Body of pancreas (tissue), 4 donors: Measurements from ENCODE around the gene PPARA. TPM values are rescaled to one million over a fixed set of nuclear protein-coding genes. Genes with fewer than 3 reads are reported as not detected.

ENCODE experiments used
- ATAC-seq: fragments of 150-250 bp; one replicate; pipeline ENCODE4 v1.9.1; 2016
- DNase-seq, 4 donors: peaks; one replicate each; pipeline ENCODE4 v3.0.0-alpha.2; 2019
- H3K27ac ChIP-seq, 4 donors: fragments of 200-600 bp; sonication (generic); 1 replicate in 3 of 4; 2 replicates in 1 of 4; pipeline versions ENCODE4 v1.5.1 to v1.6.1; 2016 to 2019; ENCODE audit warnings: mild to moderate bottlenecking in 1 of 4, mixed read lengths in 1 of 4, moderate library complexity in 1 of 4
- H3K27me3 ChIP-seq, 2 donors: fragments of 200-600 bp; sonication (generic); one replicate each; pipeline ENCODE4 v1.6.0; 2016; ENCODE audit warnings: mild to moderate bottlenecking in 1 of 2
- H3K36me3 ChIP-seq, 2 donors: fragments of 200-600 bp; sonication (generic); replicated peaks in 1 of 2; 2 replicates each; pipeline ENCODE4 v1.5.1; 2016; ENCODE audit warnings: low read depth in 2 of 2; ENCODE audit not compliant: insufficient read depth in 1 of 2
- H3K4me1 ChIP-seq: fragments of 200-600 bp; sonication (generic); one replicate; pipeline ENCODE4 v1.6.0; 2016
- H3K4me3 ChIP-seq, 2 donors: fragments of 200-600 bp; sonication (generic); 1 replicate in 1 of 2; 2 replicates in 1 of 2; pipeline ENCODE4 v1.5.1; 2016 to 2019
- H3K9me3 ChIP-seq, 3 donors: fragments of 200-600 bp; sonication (generic); 1 replicate in 2 of 3; 2 replicates in 1 of 3; pipeline ENCODE4 v1.5.1; 2016
- POLR2A ChIP-seq, 3 donors: fragments of 450-650 bp; IDR thresholded peaks; one replicate each; pipeline ENCODE4 v1.6.1; 2016; ENCODE audit warnings: antibody characterized with exemption in 3 of 3, mild to moderate bottlenecking in 2 of 3
- WGBS, 2 donors: methylation state at CpG; one replicate each; pipeline ENCODE4 v1.1.5; 2017; 5-methylcytosine and 5-hydroxymethylcytosine counted together
- intact Hi-C: fragments of 100-400 bp; cut with DNase I; formaldehyde crosslinking; loops from one replicate; pipeline ENCODE4 v1.15.1; 2023
- total RNA-seq, 2 donors: library from RNA; depleted of rRNA; stranded (reverse); fragments of >200 nt; gene quantifications; one replicate each; pipeline ENCODE4 v1.1.0, GENCODE V29; 2016
- TF ChIP-seq, protein P1 (sequence below), 7 experiments: fragments of 450-650 bp in 4 of 7; fragments of 200-600 bp in 3 of 7; sonication (generic) in 3 of 7; IDR thresholded peaks; one replicate each; pipeline ENCODE4 v1.5.1; 2016 to 2019; ENCODE audit warnings: antibody characterized with exemption in 7 of 7

Gene PPARA
- total RNA-seq, 2 donors from 2014 or later, result 15.8 to 19.8 TPM

DNA sequence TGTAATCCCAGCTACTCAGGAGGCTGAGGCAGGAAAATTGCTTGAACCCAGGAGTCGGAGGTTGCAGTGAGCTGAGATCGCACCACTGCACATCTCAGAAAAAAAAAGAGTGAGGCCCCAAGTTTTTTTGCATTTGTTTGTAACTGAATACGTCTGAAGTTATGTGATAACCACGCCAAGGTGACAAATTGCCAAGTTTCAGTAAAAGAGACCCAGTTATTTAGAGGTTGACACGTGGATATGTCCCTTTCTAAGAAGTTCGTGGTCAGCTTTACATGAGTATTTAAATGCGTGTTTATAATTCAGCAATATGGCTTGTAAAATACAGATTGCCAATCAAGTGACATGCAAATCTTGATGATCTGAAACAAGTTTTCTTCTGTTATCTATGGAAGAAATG, 8.0 kb downstream of the PPARA start:
- no peak for ATAC-seq
- intact Hi-C loops, result loop anchor here (10.0 kb wide), 1 partner anchor 87 kb away; no protein-coding TSS in a partner anchor
- no peak overlapping the region for H3K27ac ChIP-seq
- WGBS, 2 donors, result 72 to 75% methylated on average over 7 of the region's 7 CpGs
- H3K9me3 ChIP-seq, result no peaks in the 10 kb centered on the region
- no peak overlapping the region for H3K4me3 ChIP-seq
- no peaks in the 10 kb centered on the region for H3K27me3 ChIP-seq
- H3K4me1 ChIP-seq, result peaks cover 43% of the 10 kb centered on the region
- no peaks in the 10 kb centered on the region for H3K36me3 ChIP-seq
- no peak for DNase-seq
- TF ChIP-seq, protein P1, sequence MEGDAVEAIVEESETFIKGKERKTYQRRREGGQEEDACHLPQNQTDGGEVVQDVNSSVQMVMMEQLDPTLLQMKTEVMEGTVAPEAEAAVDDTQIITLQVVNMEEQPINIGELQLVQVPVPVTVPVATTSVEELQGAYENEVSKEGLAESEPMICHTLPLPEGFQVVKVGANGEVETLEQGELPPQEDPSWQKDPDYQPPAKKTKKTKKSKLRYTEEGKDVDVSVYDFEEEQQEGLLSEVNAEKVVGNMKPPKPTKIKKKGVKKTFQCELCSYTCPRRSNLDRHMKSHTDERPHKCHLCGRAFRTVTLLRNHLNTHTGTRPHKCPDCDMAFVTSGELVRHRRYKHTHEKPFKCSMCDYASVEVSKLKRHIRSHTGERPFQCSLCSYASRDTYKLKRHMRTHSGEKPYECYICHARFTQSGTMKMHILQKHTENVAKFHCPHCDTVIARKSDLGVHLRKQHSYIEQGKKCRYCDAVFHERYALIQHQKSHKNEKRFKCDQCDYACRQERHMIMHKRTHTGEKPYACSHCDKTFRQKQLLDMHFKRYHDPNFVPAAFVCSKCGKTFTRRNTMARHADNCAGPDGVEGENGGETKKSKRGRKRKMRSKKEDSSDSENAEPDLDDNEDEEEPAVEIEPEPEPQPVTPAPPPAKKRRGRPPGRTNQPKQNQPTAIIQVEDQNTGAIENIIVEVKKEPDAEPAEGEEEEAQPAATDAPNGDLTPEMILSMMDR (IDR thresholded peaks at IDR 0.05), result no peak
- TF ChIP-seq POLR2A (IDR thresholded peaks at IDR 0.05), result no peak

DNA sequence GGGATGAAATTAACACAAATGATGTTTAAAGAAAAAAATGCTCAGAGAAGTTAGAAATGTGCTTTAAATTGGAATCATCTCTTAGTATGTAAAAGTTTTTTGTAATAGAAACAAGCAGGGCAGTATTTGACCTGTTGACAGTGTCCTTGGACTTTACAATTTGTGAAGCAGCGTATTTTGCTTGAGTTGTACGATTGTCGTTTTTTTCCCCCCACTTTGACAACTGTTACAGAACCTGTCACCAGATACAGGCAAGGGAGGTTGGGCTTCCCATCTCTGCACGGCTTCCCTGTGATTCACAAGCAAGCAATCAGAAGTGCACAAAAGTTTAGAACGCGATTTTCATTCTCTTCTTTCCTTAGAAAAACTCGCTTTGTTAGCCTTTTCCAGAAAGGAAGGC, 8.9 kb downstream of the PPARA start:
- H3K36me3 ChIP-seq, result no peaks in the 10 kb centered on the region
- intact Hi-C loops, result loop anchor here (10.0 kb wide), 1 partner anchor 86 kb away; no protein-coding TSS in a partner anchor
- WGBS, 2 donors, result 59 to 64% methylated on average over 7 of the region's 7 CpGs
- H3K4me1 ChIP-seq, result peaks cover 37% of the 10 kb centered on the region
- no peak overlapping the region for H3K27ac ChIP-seq
- no peak overlapping the region for H3K4me3 ChIP-seq
- no peak for DNase-seq
- H3K27me3 ChIP-seq, result no peaks in the 10 kb centered on the region
- H3K9me3 ChIP-seq, result no peaks in the 10 kb centered on the region
- no peak for TF ChIP-seq POLR2A (IDR thresholded peaks at IDR 0.05)
- TF ChIP-seq, protein P1 (IDR thresholded peaks at IDR 0.05), result no peak
- no peak for ATAC-seq

DNA sequence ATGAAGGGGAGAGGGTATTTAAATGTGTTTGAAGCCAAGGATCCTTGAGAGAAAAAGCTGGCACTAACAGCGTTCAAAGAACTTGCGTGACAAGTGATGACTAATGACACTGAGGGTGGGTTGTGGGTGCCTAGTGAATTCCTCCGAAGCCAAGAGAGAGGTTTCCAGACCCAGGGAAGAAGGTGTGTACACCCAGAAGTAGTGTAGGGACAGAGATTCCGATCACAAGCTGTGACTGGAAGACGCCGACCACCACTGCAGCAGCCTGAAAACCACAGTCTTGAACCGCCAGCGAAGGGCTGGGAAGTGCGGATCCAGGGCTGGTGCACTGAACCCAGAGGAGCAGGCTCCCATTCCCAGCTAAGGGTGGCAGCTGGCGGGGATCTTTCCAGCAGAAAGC, 9.5 kb downstream of the PPARA start:
- Histone ChIP-seq H3K36me3 (no peaks in the 10 kb centered on the region), H3K27me3 (no peaks in the 10 kb centered on the region), H3K4me3 (no peak overlapping the region), H3K27ac (no peak overlapping the region), H3K9me3 (no peaks in the 10 kb centered on the region), H3K4me1 (peaks cover 36% of the 10 kb centered on the region)
- 87 to 88% methylated on average over 10 of the region's 10 CpGs for WGBS, 2 donors
- TF ChIP-seq, protein P1 (IDR thresholded peaks at IDR 0.05), result no peak
- TF ChIP-seq POLR2A (IDR thresholded peaks at IDR 0.05), result no peak
- ATAC-seq, result no peak
- intact Hi-C loops, result loop anchor here (10.0 kb wide), 1 partner anchor 85 kb away; no protein-coding TSS in a partner anchor
- no peak for DNase-seq

DNA sequence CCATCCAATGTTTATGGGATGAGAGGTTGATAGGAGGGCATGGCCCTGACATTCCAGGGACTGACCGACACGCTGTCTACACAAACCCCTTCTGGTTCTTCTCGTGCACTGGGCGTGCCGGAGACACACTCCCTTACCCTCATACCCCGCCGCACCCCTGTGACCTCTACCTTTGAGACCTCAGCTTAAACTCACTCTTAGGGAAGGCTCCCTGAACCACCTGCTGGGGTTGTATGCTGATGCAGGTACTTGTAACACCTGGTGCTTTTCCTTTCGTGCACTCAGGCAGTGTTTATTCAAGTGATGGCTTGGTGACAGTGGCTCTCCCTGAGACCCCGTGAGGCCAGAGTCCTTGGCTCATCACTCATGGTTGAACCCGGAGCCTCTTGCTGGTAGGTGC, 12.0 kb downstream of the PPARA start:
- DNase-seq, result peak in 2 of 4 donors; percentile 45 to 64
- ATAC-seq, result peak; percentile 77

More for the DNA sequence above, 12.0 kb downstream of the PPARA start:
- no peaks in the 10 kb centered on the region for H3K27me3 ChIP-seq
- TF ChIP-seq, protein P1 (IDR thresholded peaks at IDR 0.05), result no peak
- TF ChIP-seq POLR2A (IDR thresholded peaks at IDR 0.05), result no peak
- H3K4me3 ChIP-seq, result no peak overlapping the region
- H3K9me3 ChIP-seq, result no peaks in the 10 kb centered on the region
- intact Hi-C loops, result no loop called here
- no peaks in the 10 kb centered on the region for H3K36me3 ChIP-seq
- WGBS, 2 donors, result 28 to 41% methylated on average over 6 to 10 of the region's 10 CpGs
- H3K4me1 ChIP-seq, result peaks cover 18% of the 10 kb centered on the region
- peak overlapping the region in 2 of 4 donors; percentile 16 to 22 for H3K27ac ChIP-seq
